GM18507 (cell line): ENCODE data around the gene ZNF480.
"Not testable (repeated sequence)": the region's sequence is repeated elsewhere in the genome, so short reads cannot be mapped to it uniquely, and the experiment has no call there.

Experiments used
- DNase-seq: peaks from one replicate; pipeline ENCODE4 v3.0.0; 2011; ENCODE audit warnings: low read depth; ENCODE audit not compliant: insufficient read length; ENCODE audit errors: extremely low spot score
- FAIRE-seq: peaks from 2 replicates; lab custom pipeline; 2011; peaks lifted over from hg19 to GRCh38; lab: Jason Lieb, UNC

The ZNF480 gene

DNA sequence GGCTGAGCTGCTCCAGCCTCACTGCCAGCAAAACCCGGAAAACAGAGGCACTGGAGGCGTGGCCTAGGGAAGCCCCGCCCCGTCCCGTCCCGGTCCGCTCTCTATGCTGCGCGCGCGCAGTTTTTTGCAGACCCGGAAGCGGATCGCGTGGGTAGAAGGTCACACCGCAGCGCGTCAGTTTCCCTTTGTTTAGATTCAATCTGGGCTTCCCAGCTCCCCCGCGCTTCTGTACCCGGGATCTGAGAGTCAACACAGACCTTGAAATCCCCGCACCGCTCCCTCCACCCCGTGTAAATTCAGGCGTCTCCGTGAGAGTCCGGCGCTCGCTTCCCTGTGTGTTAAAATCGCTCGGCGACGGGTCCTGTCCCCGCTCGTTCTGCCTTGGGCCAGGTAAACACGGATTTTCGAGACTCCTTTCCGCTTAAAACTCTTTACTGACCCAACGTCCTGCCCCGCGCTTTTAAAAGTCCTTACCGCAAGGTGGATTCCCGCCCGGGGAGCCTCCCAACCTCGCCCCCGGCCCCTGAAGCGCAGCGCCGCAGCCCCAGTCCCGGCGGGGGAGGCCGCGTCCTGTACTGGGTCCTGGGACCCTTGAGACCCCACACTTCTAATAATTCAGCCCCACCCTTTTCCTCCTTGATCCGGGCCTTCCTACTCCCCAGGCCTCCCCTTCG is 39.3 kb downstream of the ZNF480 start, which contains the start of gene ZNF610:
Gene ZNF610 (plus strand): TSS at position 127 of the 674 bp plus-strand sequence. CDS start 12,930 bp downstream, outside the sequence.
- no peak for FAIRE-seq
- DNase-seq: peak; percentile 9

DNA sequence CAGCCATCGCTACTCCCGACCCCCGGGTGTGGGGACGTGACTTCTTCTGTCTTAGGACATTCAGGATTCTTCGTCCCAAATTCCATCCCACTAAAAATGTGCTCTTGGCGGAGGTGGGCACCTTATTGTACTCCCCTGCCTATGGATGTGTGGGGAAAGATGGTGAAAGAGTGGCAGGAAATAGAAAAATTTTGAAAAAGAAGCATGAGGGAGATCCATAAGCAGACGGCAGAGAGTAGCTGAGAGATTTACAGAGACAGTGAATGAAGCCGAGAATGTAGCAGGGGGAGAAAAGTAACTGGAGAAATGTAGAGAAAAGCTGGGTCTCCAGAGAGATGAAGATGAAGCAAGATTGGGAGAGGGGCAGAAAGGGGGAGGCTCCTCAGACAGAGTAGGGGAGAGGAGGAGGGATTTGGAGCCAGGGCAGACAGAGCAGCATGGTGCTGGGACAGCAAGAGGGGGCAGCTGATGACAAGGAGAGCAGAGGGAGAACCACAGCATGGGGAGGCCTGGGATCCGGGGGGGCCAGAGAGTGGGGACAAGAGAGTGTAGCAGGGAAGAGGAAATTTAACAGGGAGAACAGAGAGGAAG is 39.9 kb downstream of the ZNF480 start:
- FAIRE-seq: no peak

DNA sequence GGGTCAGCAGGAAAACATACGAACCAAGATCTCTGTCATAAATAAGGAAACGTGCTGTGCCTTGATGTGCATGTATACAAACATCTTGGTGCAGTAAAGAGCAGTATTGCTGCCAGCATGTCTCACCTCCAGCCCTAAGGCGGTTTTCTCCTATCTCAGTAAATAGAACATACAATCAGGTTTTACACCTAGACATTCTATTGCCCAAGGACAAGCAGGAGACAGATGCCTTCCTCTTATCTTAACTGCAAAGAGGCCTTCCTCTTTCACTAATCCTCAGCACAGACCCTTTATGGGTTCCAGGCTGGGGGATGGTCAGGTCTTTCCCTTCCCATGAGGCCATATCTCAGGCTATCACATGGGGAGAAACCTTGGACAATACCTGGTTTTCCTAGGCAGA is 42.1 kb downstream of the ZNF480 start:
- DNase-seq, FAIRE-seq: not testable (repeated sequence)

More for the DNA sequence above, 39.9 kb downstream of the ZNF480 start:
- DNase-seq: no peak

DNA sequence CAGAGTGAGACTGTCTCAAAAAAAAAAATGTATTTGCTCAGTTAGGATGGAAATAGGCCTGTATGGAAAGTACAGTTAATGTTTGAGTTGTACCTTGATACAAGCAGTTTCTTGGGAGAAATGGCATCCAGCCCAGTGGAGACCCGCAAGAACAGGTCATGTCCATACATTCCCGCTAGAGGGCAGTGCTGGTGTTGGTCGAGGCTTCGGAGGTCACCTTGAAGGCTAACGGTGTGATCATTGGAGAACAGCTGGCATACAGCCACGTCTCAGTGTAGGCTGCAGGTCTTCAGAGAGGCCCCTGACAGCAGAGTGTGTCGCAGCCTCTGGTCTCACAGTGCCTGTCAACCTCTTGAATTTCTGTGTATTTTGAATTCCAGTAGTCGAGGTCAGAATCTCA is 46.6 kb downstream of the ZNF480 start:
- FAIRE-seq (no peak), DNase-seq (no peak)

DNA sequence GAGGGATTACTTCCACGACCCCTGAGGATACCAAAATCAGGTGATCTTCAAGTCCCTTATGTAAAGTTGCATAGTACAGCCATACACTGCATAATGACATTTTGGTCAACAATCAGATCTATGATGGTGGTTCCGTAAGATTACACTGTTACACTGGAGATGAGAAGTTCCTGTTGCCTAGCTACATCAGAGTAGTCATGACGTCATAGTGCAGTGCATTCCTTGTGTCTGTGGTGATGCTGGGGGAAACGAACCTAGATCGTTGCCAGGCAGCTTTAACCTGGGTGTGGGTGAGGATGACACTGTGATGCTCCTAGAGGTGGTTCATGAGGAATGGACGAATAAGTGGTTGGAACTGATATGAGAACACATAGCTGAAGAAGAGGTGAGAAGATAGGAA is 48.2 kb downstream of the ZNF480 start:
- DNase-seq (no peak), FAIRE-seq (no peak)

DNA sequence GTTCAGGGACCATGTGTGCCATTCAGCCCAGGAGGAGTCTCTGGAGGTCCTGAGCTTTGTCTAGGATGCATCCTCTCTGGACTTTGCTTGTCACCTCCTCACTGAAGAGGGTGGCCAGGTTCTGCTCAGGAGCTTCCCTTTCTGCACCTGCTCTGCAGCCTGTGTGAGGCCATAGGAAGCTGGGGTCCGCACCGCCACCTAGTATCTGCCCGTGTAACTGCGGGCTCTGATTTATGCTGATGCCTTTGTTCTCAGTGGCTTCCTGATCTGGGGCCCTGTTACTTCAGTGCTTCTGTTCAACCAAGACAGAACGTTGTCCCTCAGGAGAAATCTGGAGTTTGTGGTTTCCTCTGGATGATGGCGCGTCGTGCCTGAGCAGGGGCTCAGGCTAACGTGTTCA is 54.5 kb downstream of the ZNF480 start:
- DNase-seq (no peak), FAIRE-seq (no peak)

DNA sequence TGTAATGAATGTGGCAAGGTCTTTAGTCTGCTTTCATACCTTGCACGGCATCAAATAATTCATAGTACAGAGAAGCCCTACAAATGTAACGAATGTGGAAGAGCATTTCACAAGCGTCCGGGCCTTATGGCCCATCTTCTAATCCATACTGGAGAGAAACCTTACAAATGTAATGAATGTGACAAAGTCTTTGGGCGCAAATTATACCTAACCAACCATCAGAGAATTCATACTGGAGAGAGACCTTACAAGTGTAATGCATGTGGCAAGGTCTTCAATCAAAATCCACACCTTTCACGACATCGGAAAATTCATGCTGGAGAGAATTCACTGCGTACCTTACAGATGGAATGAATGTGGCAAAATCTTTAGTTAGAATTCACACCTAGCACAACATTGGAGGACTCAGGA is 69.5 kb downstream of the ZNF480 start:
- DNase-seq (no peak), FAIRE-seq (no peak)

DNA sequence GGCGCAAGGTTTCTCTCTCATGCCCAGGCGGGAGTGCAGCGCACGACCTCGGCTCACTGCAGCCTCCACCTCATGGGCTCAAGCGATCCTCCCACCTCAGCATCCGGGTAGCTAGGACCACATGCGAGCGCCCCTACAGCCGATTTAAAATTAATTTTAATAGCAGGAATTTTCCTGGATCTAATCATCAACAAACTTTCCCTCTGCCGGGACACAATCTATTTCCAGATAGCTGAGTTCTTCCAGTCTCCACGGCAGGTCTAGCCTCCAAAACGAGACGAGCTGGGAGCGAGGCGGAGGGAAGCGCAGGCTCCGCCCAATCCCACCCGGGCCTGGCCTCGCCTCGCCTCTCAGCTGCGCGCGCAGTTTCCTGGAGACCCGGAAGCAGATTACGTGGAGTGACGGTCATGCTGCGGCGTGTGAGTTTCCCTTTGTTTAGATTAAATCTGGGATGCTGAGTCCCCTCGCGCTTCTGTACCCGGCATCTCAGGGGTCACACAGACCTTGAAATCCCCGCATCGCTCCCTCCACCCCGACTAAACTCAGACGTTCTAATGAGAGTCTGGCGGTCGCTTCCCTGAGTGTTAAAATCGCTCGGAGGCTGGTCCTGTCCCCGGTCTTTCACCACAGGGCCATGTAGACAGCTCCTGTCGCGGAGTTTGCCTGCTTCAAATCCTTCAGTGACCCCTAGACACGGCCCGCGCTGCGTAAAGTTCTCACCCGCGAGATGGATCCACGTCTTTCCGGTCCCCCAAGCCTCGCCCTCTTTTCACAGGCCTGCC is 72.8 kb downstream of the ZNF480 start, which contains the start of gene ZNF880:
Gene ZNF880 (plus strand): TSS at position 365 of the 782 bp plus-strand sequence. CDS start 43 bp downstream, at position 408.
- DNase-seq: peak; percentile 62
- peak; percentile 84 for FAIRE-seq

DNA sequence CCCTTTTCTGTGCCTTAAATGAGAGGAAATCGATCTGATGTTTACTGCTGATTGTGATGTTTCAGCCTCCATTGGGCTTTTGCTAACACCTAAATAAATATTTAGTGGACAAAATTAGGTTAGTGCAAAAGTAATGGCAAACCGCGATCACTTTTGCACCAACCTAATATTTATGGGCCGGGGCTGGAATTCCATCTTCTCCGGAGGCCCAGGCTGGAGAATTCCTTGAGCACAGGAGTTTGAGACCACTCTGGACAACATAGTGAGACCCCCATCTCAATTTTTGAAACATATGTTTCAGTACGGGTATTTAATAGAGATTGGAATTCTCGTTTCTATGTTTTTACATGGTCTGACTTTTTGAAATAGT is 73.4 kb downstream of the ZNF480 start:
- FAIRE-seq (no peak), DNase-seq (no peak)
